Mucosa of rectum (tissue), 2 donors: ENCODE measurements around the gene CDK14.

Source experiments
- H3K27ac ChIP-seq, 2 donors: one replicate each; pipeline ENCODE4 v1.7.0; 2013; ENCODE audit warnings: inconsistent platforms in 2 of 2, low read depth in 2 of 2, low read length in 2 of 2
- H3K27me3 ChIP-seq, 2 donors: one replicate each; pipeline ENCODE4 v1.7.0; 2013; ENCODE audit warnings: low read length in 2 of 2; ENCODE audit not compliant: control insufficient read depth in 2 of 2, insufficient read depth in 2 of 2
- H3K36me3 ChIP-seq, 2 donors: one replicate each; pipeline ENCODE4 v1.7.0; 2013; ENCODE audit warnings: low read length in 2 of 2; ENCODE audit not compliant: control insufficient read depth in 2 of 2, insufficient read depth in 2 of 2
- H3K4me1 ChIP-seq, 2 donors: one replicate each; pipeline ENCODE4 v1.7.0; 2013; ENCODE audit warnings: low read length in 2 of 2, mild to moderate bottlenecking in 1 of 2; ENCODE audit not compliant: control insufficient read depth in 2 of 2, insufficient read depth in 2 of 2
- H3K4me3 ChIP-seq, 2 donors: one replicate each; pipeline ENCODE4 v1.7.0; 2013; ENCODE audit warnings: low read length in 2 of 2
- H3K9ac ChIP-seq, 2 donors: one replicate each; pipeline ENCODE4 v1.7.0; 2013; ENCODE audit warnings: low read length in 2 of 2, low read depth in 1 of 2, mild to moderate bottlenecking in 1 of 2
- H3K9me3 ChIP-seq, 2 donors: one replicate each; pipeline ENCODE4 v1.7.0; 2013; ENCODE audit warnings: low read length in 2 of 2; ENCODE audit not compliant: control insufficient read depth in 2 of 2
- donor health status: healthy.
- donor health status: Normal muscosa, but diverticular disease.

CDK14 gene

DNA sequence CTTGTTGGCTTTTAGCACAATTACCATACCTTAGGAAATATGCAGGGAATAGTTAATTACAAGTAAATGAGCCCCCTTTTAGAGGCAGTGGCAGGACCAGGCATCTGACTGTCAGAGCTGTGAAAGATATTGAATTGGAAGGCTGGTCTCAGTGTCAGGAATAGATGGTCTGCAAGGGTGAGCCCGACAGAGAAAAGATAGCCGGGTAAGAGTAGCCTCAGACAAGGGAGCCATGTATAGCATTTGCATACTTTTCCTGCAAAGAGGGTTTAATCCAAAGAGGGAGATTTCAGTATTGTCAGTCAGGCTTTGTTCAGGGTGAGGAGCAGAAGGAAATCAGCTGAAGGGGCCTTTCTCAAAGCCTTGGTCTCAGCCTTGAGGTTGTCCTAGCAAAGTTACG is 539.2 kb downstream of the CDK14 start:
- no peaks in the 10 kb centered on the region for H3K36me3 ChIP-seq
- no peaks in the 10 kb centered on the region for H3K27me3 ChIP-seq
- H3K4me1 ChIP-seq: no peaks in the 10 kb centered on the region
- no peak overlapping the region for H3K9ac ChIP-seq
- H3K4me3 ChIP-seq: no peak overlapping the region
- no peaks in the 10 kb centered on the region for H3K9me3 ChIP-seq
- no peak overlapping the region for H3K27ac ChIP-seq

DNA sequence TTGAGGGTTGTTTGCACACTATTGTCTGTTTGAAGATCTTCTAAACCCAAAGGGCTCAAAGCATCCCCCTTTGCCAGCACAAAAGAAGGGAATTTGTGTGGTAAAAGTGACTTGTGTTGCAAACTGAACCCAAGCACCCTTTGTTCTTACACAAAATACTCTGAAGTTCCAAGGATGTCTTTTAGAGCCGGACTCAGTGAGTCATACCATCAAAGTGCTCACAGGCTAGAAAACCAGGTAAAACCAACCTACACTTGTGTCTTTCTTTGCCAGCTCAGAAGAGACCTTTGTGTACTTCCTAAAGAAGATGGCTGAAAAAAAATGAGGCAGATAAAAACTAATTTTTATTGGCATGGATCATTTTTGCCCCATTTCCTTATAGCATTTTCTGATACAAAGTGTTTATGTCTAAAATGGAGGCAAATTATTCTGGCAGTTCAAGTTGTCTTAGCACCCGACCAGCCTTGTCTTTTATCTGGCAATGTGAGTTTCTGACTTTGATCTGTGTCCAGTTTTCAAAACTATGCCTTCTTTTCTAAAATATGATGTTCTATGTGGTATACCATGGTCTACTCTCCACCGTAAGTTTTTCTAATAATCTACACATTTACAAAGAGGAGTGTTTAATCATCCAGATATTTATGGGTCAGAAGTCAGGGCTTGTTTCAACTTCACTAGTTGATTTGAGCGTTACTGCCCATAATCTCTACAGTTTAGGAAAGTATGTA is 539.7 kb downstream of the CDK14 start:
- no peak overlapping the region for H3K27ac ChIP-seq
- no peak overlapping the region for H3K4me3 ChIP-seq
- no peaks in the 10 kb centered on the region for H3K27me3 ChIP-seq
- H3K4me1 ChIP-seq: no peaks in the 10 kb centered on the region
- H3K36me3 ChIP-seq: no peaks in the 10 kb centered on the region
- H3K9ac ChIP-seq: no peak overlapping the region
- H3K9me3 ChIP-seq: no peaks in the 10 kb centered on the region

DNA sequence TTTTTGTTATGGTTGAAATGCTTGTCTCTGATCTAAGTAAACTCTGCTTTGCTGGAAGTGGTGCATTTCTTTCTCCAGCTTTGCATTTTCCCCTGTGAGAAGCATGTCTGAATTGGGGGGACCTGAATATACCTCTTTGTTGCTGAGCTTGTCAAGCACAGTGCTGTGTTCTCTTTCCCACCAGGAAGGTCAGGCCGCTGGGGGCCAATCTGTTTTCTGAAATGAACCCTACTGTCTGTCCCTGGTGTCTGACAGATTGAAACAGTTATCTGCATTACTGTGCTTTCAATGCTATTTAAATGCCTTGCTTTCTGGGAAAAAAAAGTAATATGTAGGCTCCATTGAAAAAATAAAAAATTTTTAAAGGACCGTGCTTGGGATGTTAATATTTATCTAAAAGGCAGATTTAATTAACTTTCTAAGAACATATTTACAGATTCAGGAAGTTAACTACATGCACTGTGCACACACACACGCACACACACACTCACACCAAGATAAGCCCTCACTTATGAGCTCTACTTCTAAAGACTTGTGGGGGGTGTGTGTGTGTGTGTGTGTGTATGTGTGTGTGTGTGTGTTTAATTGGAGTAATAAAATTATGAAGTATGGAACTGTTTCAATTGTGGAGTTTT is 541.1 kb downstream of the CDK14 start:
- Histone ChIP-seq H3K27me3 (no peaks in the 10 kb centered on the region), H3K4me1 (no peaks in the 10 kb centered on the region), H3K36me3 (no peaks in the 10 kb centered on the region), H3K27ac (no peak overlapping the region), H3K9ac (no peak overlapping the region), H3K4me3 (no peak overlapping the region), H3K9me3 (no peaks in the 10 kb centered on the region)

DNA sequence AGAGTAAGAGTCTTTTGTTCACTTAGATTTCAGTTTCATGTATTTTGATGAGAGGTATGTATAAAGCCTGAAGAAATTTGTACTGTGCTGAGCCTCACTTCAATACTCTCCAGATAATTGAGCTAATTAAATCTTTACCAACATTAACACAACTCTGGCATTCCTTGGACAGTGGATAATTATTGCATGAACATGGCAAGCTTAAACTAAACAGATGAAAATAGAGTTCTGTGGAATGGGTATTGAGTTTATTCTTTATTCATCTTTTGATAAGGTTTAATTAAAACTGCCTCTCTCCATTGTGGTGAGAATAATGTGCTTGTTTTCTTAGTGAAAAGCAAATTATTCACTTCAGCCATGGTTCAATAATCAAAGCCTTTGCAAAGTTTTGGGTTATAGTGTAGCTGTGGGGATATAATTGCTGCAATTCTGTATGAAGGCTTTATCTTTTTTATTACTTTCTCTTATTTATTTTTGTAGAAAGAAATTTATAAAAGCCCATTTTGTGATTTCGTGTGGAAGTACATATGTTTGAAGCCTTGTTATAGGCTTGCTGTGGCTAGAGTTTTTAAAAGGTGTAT is 541.8 kb downstream of the CDK14 start:
- Histone ChIP-seq H3K36me3 (no peaks in the 10 kb centered on the region), H3K4me3 (no peak overlapping the region), H3K9me3 (no peaks in the 10 kb centered on the region), H3K27ac (no peak overlapping the region), H3K9ac (no peak overlapping the region), H3K27me3 (no peaks in the 10 kb centered on the region), H3K4me1 (no peaks in the 10 kb centered on the region)

DNA sequence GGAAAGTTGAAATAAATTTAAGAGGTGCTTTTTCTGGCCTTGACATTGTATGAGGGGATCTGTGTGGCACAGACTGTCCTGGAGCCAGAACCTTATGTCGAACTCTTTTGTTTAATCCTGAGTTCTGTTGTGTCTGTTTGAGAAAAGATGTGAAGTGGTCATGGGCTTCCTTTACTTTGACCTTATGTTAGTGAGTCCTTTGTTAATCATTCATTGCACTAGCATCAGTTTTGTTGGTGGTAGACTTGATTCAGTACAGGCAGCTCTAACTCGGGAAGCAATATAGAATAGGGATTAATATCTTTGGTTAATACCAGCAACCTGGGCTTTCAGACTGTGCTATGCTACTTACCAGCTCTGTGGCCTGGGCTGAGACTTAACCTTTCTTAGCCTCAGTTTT is 544.2 kb downstream of the CDK14 start:
- no peaks in the 10 kb centered on the region for H3K9me3 ChIP-seq
- H3K9ac ChIP-seq: no peak overlapping the region
- no peaks in the 10 kb centered on the region for H3K4me1 ChIP-seq
- H3K27me3 ChIP-seq: no peaks in the 10 kb centered on the region
- H3K4me3 ChIP-seq: no peak overlapping the region
- no peak overlapping the region for H3K27ac ChIP-seq
- H3K36me3 ChIP-seq: no peaks in the 10 kb centered on the region

DNA sequence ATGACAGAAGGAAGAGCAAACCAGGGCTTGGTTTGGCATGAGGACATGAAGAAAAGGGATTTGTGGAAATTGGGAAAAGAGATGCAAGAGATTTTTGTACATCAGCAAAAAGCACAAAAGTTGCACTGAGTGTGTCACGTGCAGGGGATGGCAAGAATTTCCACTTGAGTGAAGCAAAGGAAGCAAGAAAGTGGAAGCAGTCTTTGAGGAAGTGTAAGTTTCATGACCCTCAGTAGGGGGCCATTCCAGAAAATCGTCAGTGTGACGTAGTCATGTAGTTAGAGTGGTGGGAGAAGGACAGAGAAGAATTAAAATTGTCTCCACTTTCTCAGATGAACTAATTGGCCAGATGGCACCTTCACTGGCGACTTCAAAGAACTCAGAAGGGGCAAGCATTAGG is 544.9 kb downstream of the CDK14 start:
- Histone ChIP-seq H3K9me3 (no peaks in the 10 kb centered on the region), H3K4me3 (no peak overlapping the region), H3K27me3 (no peaks in the 10 kb centered on the region), H3K4me1 (no peaks in the 10 kb centered on the region), H3K36me3 (no peaks in the 10 kb centered on the region), H3K27ac (no peak overlapping the region), H3K9ac (no peak overlapping the region)

DNA sequence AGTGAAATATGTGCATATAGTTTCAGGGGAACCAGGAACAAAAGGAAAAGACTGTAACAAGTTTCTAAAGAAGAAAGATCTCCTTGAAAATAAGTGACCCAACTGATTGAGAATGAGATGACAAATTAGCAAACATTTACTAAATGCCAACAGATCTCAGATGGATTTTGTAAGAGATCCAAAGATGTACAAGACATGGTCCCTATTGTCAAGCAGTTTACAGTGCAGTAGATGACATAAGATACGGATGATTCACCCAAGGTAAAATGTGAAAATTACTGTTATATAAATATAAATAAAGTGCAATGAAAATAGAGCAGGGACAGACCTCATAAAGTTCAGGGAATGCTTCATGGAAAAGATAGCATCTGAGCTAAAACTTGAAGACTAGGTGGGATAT is 546.6 kb downstream of the CDK14 start:
- no peak overlapping the region for H3K4me3 ChIP-seq
- H3K27me3 ChIP-seq: no peaks in the 10 kb centered on the region
- no peaks in the 10 kb centered on the region for H3K4me1 ChIP-seq
- H3K27ac ChIP-seq: no peak overlapping the region
- no peaks in the 10 kb centered on the region for H3K9me3 ChIP-seq
- no peak overlapping the region for H3K9ac ChIP-seq
- no peaks in the 10 kb centered on the region for H3K36me3 ChIP-seq

DNA sequence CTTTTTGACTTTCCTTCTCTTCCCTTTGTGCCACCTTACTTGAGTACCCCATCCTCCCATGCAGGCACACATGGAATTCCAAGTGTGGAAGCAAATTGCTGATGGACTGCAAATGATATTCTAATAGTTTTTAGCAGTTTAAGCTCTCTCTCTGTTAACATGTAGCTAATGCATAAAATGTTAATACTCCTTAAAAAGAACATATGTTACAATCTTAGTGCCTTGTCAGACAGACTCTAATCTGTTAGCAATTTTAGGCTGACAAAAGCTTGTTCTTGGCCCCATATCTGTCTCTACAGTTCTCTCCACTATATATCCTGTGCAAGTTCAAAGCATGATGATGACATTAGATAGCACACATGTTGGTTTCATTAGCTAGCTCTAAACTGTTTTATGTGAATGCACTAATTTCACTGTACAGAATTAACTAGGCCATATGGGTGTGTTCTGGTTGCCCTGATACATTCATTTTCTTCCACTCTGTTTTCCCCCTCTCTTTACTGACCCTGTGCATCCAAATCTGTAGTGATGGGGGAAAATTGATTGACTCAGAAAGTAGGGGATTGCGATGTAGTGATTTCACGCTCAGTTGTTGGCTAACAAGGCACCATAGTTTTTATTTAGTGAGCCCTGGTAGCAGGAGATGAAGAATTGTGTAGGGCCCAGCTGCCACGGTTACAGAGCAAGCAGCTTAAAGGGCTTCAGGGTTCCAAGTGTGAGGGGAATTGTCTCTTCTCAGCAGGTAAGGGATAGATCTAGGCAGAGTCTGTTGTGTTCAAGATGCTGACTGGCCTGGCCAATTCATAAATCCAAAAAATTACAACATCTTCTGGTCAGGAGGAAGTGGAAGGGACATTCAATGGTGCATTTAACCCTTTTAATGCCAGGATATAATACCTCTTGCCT is 553.5 kb downstream of the CDK14 start:
- H3K9me3 ChIP-seq: no peaks in the 10 kb centered on the region
- no peak overlapping the region for H3K4me3 ChIP-seq
- H3K36me3 ChIP-seq: no peaks in the 10 kb centered on the region
- no peaks in the 10 kb centered on the region for H3K27me3 ChIP-seq
- no peaks in the 10 kb centered on the region for H3K4me1 ChIP-seq
- no peak overlapping the region for H3K27ac ChIP-seq
- no peak overlapping the region for H3K9ac ChIP-seq

DNA sequence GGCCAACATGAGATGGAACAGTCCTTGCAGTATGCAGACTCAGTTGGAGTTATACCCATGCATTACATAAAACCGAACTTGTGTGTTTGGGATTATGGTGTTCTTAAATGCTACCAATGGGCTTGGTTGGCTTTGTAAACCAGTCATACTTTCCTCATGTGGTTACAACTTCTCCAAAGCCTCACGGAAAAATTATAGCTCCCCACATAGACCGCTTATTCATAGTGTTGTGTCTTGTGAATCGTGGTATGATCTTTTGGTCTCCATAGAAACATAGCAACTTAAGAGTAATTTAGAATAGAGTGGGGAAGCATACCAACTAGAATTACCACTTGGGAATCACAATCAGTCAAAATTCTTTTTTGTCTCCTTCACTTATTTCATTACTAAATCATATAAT is 555.8 kb downstream of the CDK14 start:
- H3K9me3 ChIP-seq: no peaks in the 10 kb centered on the region
- H3K4me3 ChIP-seq: no peak overlapping the region
- H3K9ac ChIP-seq: no peak overlapping the region
- H3K4me1 ChIP-seq: no peaks in the 10 kb centered on the region
- H3K27ac ChIP-seq: no peak overlapping the region
- H3K27me3 ChIP-seq: no peaks in the 10 kb centered on the region
- no peaks in the 10 kb centered on the region for H3K36me3 ChIP-seq
